Astrocyte (in vitro differentiated cells and primary cell): Measurements from ENCODE around the gene C1QA. TPM values are rescaled to one million over a fixed set of nuclear protein-coding genes. Genes with fewer than 3 reads are reported as not detected.

Experiments used
- DNase-seq: peaks from one replicate; pipeline ENCODE4 v3.0.0-alpha.2; 2010; ENCODE audit warnings: low read depth
- FAIRE-seq: peaks from 2 replicates; lab custom pipeline; 2011; peaks lifted over from hg19 to GRCh38; lab: Jason Lieb, UNC
- H2AFZ ChIP-seq: 2 replicates; pipeline ENCODE4 v1.6.0; 2012; ENCODE audit warnings: low read depth, low read length, inconsistent platforms
- H3K27ac ChIP-seq: 2 replicates; pipeline ENCODE4 v1.5.1; 2011; ENCODE audit warnings: low read depth, low read length, inconsistent platforms
- H3K27me3 ChIP-seq: 2 replicates; pipeline ENCODE4 v1.6.0; 2011; ENCODE audit warnings: low read length, inconsistent platforms; ENCODE audit not compliant: insufficient read depth
- H3K36me3 ChIP-seq: 2 replicates; pipeline ENCODE4 v1.5.1; 2011; ENCODE audit warnings: low read length, inconsistent platforms; ENCODE audit not compliant: insufficient read depth
- H3K4me1 ChIP-seq: 2 replicates; pipeline ENCODE4 v1.5.1; 2011; ENCODE audit warnings: low read length, inconsistent platforms; ENCODE audit not compliant: insufficient read depth
- H3K4me2 ChIP-seq: 2 replicates; pipeline ENCODE4 v1.6.0; 2012; ENCODE audit warnings: low read length, inconsistent platforms
- H3K4me3 ChIP-seq: 2 replicates; pipeline ENCODE4 v1.5.1; 2011; ENCODE audit warnings: low read depth, mild to moderate bottlenecking, low read length, inconsistent platforms; ENCODE audit not compliant: insufficient read depth
- H3K79me2 ChIP-seq: 2 replicates; pipeline ENCODE4 v1.6.0; 2012; ENCODE audit warnings: mild to moderate bottlenecking, low read length, inconsistent platforms; ENCODE audit not compliant: insufficient read depth
- H3K9ac ChIP-seq: 2 replicates; pipeline ENCODE4 v1.6.0; 2012; ENCODE audit warnings: mild to moderate bottlenecking, low read length, inconsistent platforms
- H3K9me3 ChIP-seq: 2 replicates; pipeline ENCODE4 v1.5.1; 2012; ENCODE audit warnings: low read depth, mild to moderate bottlenecking, low read length, inconsistent platforms; ENCODE audit not compliant: insufficient read depth
- H4K20me1 ChIP-seq: 2 replicates; pipeline ENCODE4 v1.6.0; 2012; ENCODE audit warnings: low read length, inconsistent platforms; ENCODE audit not compliant: insufficient read depth
- H3K27ac Mint-ChIP-seq: one replicate; pipeline ENCODE4 v1.8.0; 2021; ENCODE audit warnings: mild to moderate bottlenecking, mixed read lengths; ENCODE audit not compliant: unreplicated experiment
- H3K27me3 Mint-ChIP-seq: one replicate; pipeline ENCODE4 v1.8.0; 2021; ENCODE audit warnings: low read depth, mixed read lengths; ENCODE audit not compliant: unreplicated experiment
- H3K36me3 Mint-ChIP-seq: one replicate; pipeline ENCODE4 v1.8.0; 2021; ENCODE audit warnings: low read depth, mixed read lengths; ENCODE audit not compliant: unreplicated experiment
- H3K4me1 Mint-ChIP-seq: one replicate; pipeline ENCODE4 v1.8.0; 2021; ENCODE audit warnings: low read depth, mixed read lengths; ENCODE audit not compliant: unreplicated experiment
- H3K4me3 Mint-ChIP-seq: one replicate; pipeline ENCODE4 v1.8.0; 2021; ENCODE audit warnings: mild to moderate bottlenecking, moderate library complexity, mixed read lengths; ENCODE audit not compliant: unreplicated experiment
- H3K9me3 Mint-ChIP-seq: one replicate; pipeline ENCODE4 v1.8.0; 2021; ENCODE audit warnings: mild to moderate bottlenecking, mixed read lengths; ENCODE audit not compliant: unreplicated experiment
- EZH2 ChIP-seq: IDR thresholded peaks from 2 replicates; pipeline ENCODE4 v1.6.1; 2012; ENCODE audit warnings: mild to moderate bottlenecking, low read length, inconsistent platforms; ENCODE audit not compliant: insufficient read depth
- total RNA-seq: library from RNA; stranded (reverse); gene quantifications from 2 replicates; pipeline ENCODE4 v1.2.1, GENCODE V29; 2021
- TF ChIP-seq, protein P1 (sequence below): IDR thresholded peaks from 2 replicates; pipeline ENCODE4 v1.5.1; 2011; ENCODE audit warnings: low read depth, mild to moderate bottlenecking, inconsistent platforms, low read length, moderate library complexity; ENCODE audit not compliant: insufficient read depth

The C1QA gene
- total RNA-seq, 1 donor from 2014 or later, result not detected

DNA sequence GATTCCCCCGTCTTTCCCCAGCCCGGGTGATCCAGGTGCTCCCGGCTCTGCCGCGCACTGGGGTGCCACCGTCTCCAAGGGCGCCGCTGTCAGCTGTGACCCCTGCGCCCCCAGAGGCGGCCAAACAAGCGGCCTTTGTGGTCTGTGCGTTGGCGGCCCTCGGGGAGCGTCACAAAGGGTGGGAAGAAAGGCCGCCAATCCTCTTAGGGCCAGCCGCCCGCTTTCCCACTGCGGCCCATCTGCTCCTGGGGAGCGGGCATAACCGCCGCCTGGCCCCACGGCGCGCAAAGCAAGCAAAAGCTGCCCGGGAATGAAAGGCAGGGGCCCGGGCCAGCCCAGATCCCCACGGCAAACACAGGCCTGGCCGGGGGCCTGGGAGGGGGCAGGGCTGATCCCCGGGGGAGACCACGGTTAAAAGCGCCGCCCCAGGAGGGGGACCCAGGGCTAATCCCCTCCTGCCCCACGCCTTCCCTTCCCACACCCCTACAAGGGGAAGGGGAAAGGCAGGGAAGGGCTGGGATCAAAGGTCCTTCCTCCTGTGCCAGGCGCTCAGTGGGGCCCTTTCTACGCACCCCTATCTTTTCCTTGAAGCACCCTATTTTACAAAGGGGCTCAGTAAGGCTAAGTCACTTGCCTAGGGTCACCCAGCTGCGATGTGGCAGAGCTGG, 40.6 kb downstream of the C1QA start:
- peaks cover 16% of the 10 kb centered on the region for H3K4me1 ChIP-seq
- no peaks in the 10 kb centered on the region for H4K20me1 ChIP-seq
- peak overlapping the region; percentile 23 for H3K9ac ChIP-seq
- peak; percentile 26 for DNase-seq
- H2AFZ ChIP-seq, result peak overlapping the region; percentile 56
- H3K36me3 ChIP-seq, result no peaks in the 10 kb centered on the region
- TF ChIP-seq, protein P1, sequence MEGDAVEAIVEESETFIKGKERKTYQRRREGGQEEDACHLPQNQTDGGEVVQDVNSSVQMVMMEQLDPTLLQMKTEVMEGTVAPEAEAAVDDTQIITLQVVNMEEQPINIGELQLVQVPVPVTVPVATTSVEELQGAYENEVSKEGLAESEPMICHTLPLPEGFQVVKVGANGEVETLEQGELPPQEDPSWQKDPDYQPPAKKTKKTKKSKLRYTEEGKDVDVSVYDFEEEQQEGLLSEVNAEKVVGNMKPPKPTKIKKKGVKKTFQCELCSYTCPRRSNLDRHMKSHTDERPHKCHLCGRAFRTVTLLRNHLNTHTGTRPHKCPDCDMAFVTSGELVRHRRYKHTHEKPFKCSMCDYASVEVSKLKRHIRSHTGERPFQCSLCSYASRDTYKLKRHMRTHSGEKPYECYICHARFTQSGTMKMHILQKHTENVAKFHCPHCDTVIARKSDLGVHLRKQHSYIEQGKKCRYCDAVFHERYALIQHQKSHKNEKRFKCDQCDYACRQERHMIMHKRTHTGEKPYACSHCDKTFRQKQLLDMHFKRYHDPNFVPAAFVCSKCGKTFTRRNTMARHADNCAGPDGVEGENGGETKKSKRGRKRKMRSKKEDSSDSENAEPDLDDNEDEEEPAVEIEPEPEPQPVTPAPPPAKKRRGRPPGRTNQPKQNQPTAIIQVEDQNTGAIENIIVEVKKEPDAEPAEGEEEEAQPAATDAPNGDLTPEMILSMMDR, result no peak
- no peak for TF ChIP-seq EZH2
- peak overlapping the region; percentile 34 for H3K4me2 ChIP-seq
- Mint-ChIP-seq H3K27ac (no peak overlapping the region), H3K4me1 (no peaks in the 10 kb centered on the region), H3K36me3 (no peaks in the 10 kb centered on the region), H3K4me3 (no peak overlapping the region), H3K9me3 (no peaks in the 10 kb centered on the region), H3K27me3 (peaks cover 31% of the 10 kb centered on the region)
- peaks cover 7% of the 10 kb centered on the region for H3K27me3 ChIP-seq
- H3K79me2 ChIP-seq, result no peaks in the 10 kb centered on the region
- H3K27ac ChIP-seq, result no peak overlapping the region
- no peak overlapping the region for H3K4me3 ChIP-seq
- H3K9me3 ChIP-seq, result no peaks in the 10 kb centered on the region
- no peak for FAIRE-seq

DNA sequence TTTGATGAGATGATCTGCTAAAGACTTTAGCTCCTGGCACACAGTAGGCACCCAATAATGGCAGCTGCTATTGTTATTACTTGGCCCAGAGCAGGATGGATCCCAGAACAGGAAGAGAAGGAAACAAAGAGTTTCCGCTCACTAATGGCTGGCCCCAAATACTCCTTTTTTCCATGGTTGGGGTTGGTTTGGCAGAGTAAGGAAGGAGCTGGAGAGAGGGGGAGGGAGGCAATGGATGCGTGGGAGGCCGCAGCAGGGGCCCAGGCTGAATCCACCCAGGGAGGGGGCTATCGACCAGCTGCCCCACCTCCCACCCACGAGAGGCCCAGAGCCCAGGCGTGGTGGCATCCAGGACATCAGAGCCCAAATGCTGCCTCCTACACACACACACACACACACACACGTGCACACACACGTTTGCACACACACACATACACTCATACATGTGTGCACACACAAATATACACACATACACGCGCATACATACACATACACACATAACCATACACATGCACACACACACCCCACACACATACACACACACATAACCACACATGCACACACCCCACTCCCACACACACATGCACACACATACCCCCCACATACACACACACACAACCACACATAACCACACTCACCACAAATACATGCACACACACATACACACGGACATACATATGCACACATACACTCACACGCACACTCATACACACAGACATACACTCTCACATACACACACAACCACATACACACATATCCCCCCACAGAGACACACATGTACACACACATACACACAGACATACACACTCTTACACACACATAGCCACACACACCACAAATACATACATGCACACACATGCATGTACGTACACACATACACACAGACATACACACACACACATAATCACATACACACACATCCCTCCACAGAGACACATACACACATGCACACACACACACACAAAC, 41.8 kb downstream of the C1QA start:
- Mint-ChIP-seq H3K27ac (no peak overlapping the region), H3K4me1 (no peaks in the 10 kb centered on the region), H3K9me3 (no peaks in the 10 kb centered on the region), H3K4me3 (no peak overlapping the region), H3K36me3 (no peaks in the 10 kb centered on the region), H3K27me3 (peaks cover 25% of the 10 kb centered on the region)
- Histone ChIP-seq H4K20me1 (no peaks in the 10 kb centered on the region), H3K27ac (no peak overlapping the region), H3K36me3 (no peaks in the 10 kb centered on the region), H3K4me1 (peaks cover 16% of the 10 kb centered on the region), H3K4me2 (peak overlapping the region; percentile 34), H3K9ac (no peak overlapping the region), H3K4me3 (no peak overlapping the region), H3K9me3 (no peaks in the 10 kb centered on the region), H3K79me2 (no peaks in the 10 kb centered on the region), H3K27me3 (peaks cover under 1% of the 10 kb centered on the region), H2AFZ (peak overlapping the region; percentile 22)
- FAIRE-seq, result peak; percentile 56
- DNase-seq, result no peak
- TF ChIP-seq EZH2, result no peak
- TF ChIP-seq, protein P1, result no peak
